IMR-90 (cell line): ENCODE data around the gene SLC25A21. TPM values are rescaled to one million over a fixed set of nuclear protein-coding genes. Genes with fewer than 3 reads are reported as not detected.

Experiments
- ATAC-seq: fragments of 200-7000 bp; cut with Tn5 transposase; 2 replicates; pipeline ENCODE4 v1.9.1; 2020; ENCODE audit warnings: low read depth, mild to moderate bottlenecking, moderate library complexity
- BruUV-seq: library from RNA; stranded (reverse); fragments of 400-500 nt; replicated peaks from 2 replicates; lab custom pipeline; 2021; lab: Mats Ljungman, UMichigan
- CTCF ChIA-PET: fragments of 300-600 bp; formaldehyde crosslinking; extraction: SDS; loops from one replicate; lab custom pipeline; 2021; ENCODE audit warnings: antibody characterized with exemption; lab: Yijun Ruan, JAX
- POLR2A ChIA-PET: fragments of 300-600 bp; sonication (Branson Sonifier 250); formaldehyde crosslinking; loops from one replicate; lab custom pipeline; 2022; ENCODE audit warnings: antibody characterized with exemption; ENCODE audit not compliant: unreplicated experiment; lab: Charles Lee
- DNase-seq: peaks from one replicate; pipeline ENCODE4 v3.0.0; 2013
- H2AFZ ChIP-seq: replicated peaks from 2 replicates; pipeline ENCODE3; 2013; ENCODE audit warnings: low read length, mild to moderate bottlenecking; ENCODE audit not compliant: poor library complexity
- H2AK5ac ChIP-seq: 2 replicates; pipeline ENCODE4 v1.6.1; 2013; ENCODE audit warnings: low read depth, low read length, inconsistent platforms
- H2AK9ac ChIP-seq: replicated peaks from 2 replicates; pipeline ENCODE3; 2013; ENCODE audit warnings: mild to moderate bottlenecking, low read depth, low read length, moderate library complexity; ENCODE audit not compliant: poor library complexity
- H2BK120ac ChIP-seq: 2 replicates; pipeline ENCODE4 v1.6.1; 2013; ENCODE audit warnings: low read depth, low read length, inconsistent platforms
- H2BK15ac ChIP-seq: 3 replicates; pipeline ENCODE4 v1.6.1; 2013; ENCODE audit warnings: low read depth, low read length, inconsistent platforms
- H2BK20ac ChIP-seq: 2 replicates; pipeline ENCODE4 v1.6.1; 2013; ENCODE audit warnings: low read depth, mild to moderate bottlenecking, inconsistent platforms, low read length, moderate library complexity
- H2BK5ac ChIP-seq: 2 replicates; pipeline ENCODE4 v1.6.1; 2013; ENCODE audit warnings: mild to moderate bottlenecking, low read depth, low read length, inconsistent platforms; ENCODE audit not compliant: poor library complexity, severe bottlenecking
- H3K14ac ChIP-seq: replicated peaks from 2 replicates; pipeline ENCODE4 v1.6.1; 2013; ENCODE audit warnings: low read depth, low read length, inconsistent platforms
- H3K18ac ChIP-seq: 2 replicates; pipeline ENCODE4 v1.6.1; 2013; ENCODE audit warnings: low read depth, low read length, control low read depth
- H3K23ac ChIP-seq: 2 replicates; pipeline ENCODE4 v1.6.1; 2013; ENCODE audit warnings: low read depth, low read length, inconsistent platforms
- H3K27ac ChIP-seq: 2 replicates; pipeline ENCODE4 v1.5.1; 2013; ENCODE audit warnings: mild to moderate bottlenecking, control low read depth, low read length; ENCODE audit not compliant: insufficient read depth
- H3K27me3 ChIP-seq: 2 replicates; pipeline ENCODE4 v1.6.1; 2013; ENCODE audit warnings: low read length; ENCODE audit not compliant: control insufficient read depth, insufficient read depth
- H3K36me3 ChIP-seq: 2 replicates; pipeline ENCODE4 v1.6.1; 2013; ENCODE audit warnings: low read length, mixed read lengths; ENCODE audit not compliant: control insufficient read depth, insufficient read depth
- H3K4ac ChIP-seq: 2 replicates; pipeline ENCODE4 v1.6.1; 2013; ENCODE audit warnings: low read depth, low read length, inconsistent platforms
- H3K4me1 ChIP-seq: 2 replicates; pipeline ENCODE4 v1.6.1; 2013; ENCODE audit warnings: low read length, mixed read lengths; ENCODE audit not compliant: control insufficient read depth, insufficient read depth
- H3K4me2 ChIP-seq: 2 replicates; pipeline ENCODE4 v1.6.1; 2013; ENCODE audit warnings: low read depth, mild to moderate bottlenecking, control low read depth, low read length, moderate library complexity
- H3K4me3 ChIP-seq: 2 replicates; pipeline ENCODE4 v1.5.1; 2013; ENCODE audit warnings: low read depth, mild to moderate bottlenecking, control low read depth, low read length, moderate library complexity; ENCODE audit not compliant: insufficient read depth
- H3K56ac ChIP-seq: 2 replicates; pipeline ENCODE4 v1.6.1; 2013; ENCODE audit warnings: low read length, inconsistent platforms; ENCODE audit not compliant: insufficient read depth; ENCODE audit errors: extremely low read depth
- H3K79me1 ChIP-seq, 2 experiments: 2 replicates each; pipeline ENCODE4 v1.6.1; 2013; ENCODE audit warnings: low read length in 2 of 2, inconsistent platforms in 1 of 2, low read depth in 1 of 2
- H3K9ac ChIP-seq: 2 replicates; pipeline ENCODE4 v1.6.1; 2013; ENCODE audit warnings: low read depth, low read length, control low read depth
- H3K9me1 ChIP-seq: 2 replicates; pipeline ENCODE4 v1.6.1; 2013; ENCODE audit warnings: low read length, inconsistent platforms; ENCODE audit not compliant: insufficient read depth
- H3K9me3 ChIP-seq: 2 replicates; pipeline ENCODE4 v1.6.1; 2013; ENCODE audit warnings: low read length; ENCODE audit not compliant: control insufficient read depth, insufficient read depth
- H4K20me1 ChIP-seq: 2 replicates; pipeline ENCODE4 v1.6.1; 2013; ENCODE audit warnings: low read length, inconsistent platforms; ENCODE audit not compliant: insufficient read depth
- H4K5ac ChIP-seq: 2 replicates; pipeline ENCODE4 v1.6.1; 2013; ENCODE audit warnings: mild to moderate bottlenecking, low read depth, low read length, control low read depth
- H4K8ac ChIP-seq, 2 experiments: 2 replicates each; pipeline ENCODE4 v1.6.1; 2013; ENCODE audit warnings: low read depth in 2 of 2, low read length in 2 of 2, control low read depth in 1 of 2, inconsistent platforms in 1 of 2
- H4K91ac ChIP-seq: 2 replicates; pipeline ENCODE4 v1.6.1; 2013; ENCODE audit warnings: low read depth, low read length, inconsistent platforms; ENCODE audit not compliant: insufficient read depth
- BHLHE40 ChIP-seq: fragments of 150-350 bp; IDR thresholded peaks from 2 replicates; pipeline ENCODE4 v1.6.1; 2016; ENCODE audit warnings: mild to moderate bottlenecking, low read depth, low read length
- CEBPB ChIP-seq: IDR thresholded peaks from 2 replicates; pipeline ENCODE4 v1.6.1; 2012; ENCODE audit warnings: low read depth, low read length, improper control_type of control experiment
- CTCF ChIP-seq: conservative IDR thresholded peaks from 2 replicates; pipeline ENCODE4 v1.5.1; 2012; ENCODE audit warnings: mild to moderate bottlenecking, low read depth, low read length, improper control_type of control experiment
- ELK1 ChIP-seq: fragments of 150-350 bp; IDR thresholded peaks from 2 replicates; pipeline ENCODE4 v1.6.1; 2016; ENCODE audit warnings: low read depth, mild to moderate bottlenecking, low read length, moderate library complexity, borderline replicate concordance
- FOS ChIP-seq: fragments of 150-350 bp; IDR thresholded peaks from 2 replicates; pipeline ENCODE4 v1.6.1; 2016; ENCODE audit warnings: low read depth, low read length
- MXI1 ChIP-seq: IDR thresholded peaks from 2 replicates; pipeline ENCODE4 v1.6.1; 2012; ENCODE audit warnings: low read depth, mild to moderate bottlenecking, low read length, moderate library complexity, borderline replicate concordance
- WGBS, 2 experiments: methylation state at CpG; one replicate each; pipeline versions ENCODE4 v1.1.5 to v1.1.7; 2013; ENCODE audit warnings: missing lambda C conversion rate in 2 of 2; ENCODE audit not compliant: insufficient read length in 1 of 2; ENCODE audit errors: extremely low coverage in 2 of 2; 5-methylcytosine and 5-hydroxymethylcytosine counted together
- dilution Hi-C: fragments of 300-500 bp; cut with HindIII; formaldehyde crosslinking; loops from one replicate; pipeline ENCODE4 v1.14.3; 2018; ENCODE audit warnings: low sequenced_read_pairs; ENCODE audit not compliant: unreplicated experiment
- in situ Hi-C: fragments of 300-500 bp; cut with MboI; formaldehyde crosslinking; loops from 3 replicates; pipeline ENCODE4 v1.14.3; 2019; ENCODE audit warnings: low sequenced_read_pairs, inconsistent platforms, mixed read lengths
- intact Hi-C: fragments of 100-400 bp; cut with micrococcal nuclease; formaldehyde crosslinking; loops from 2 replicates; pipeline ENCODE4 v1.10.0; 2022
- polyA plus RNA-seq, 3 experiments: library from polyadenylated mRNA; depleted of rRNA; stranded (reverse); fragments of >200 nt; gene quantifications; 2 replicates each; pipeline ENCODE4 v1.2.3, GENCODE V29; 2012; ENCODE audit warnings: low replicate concordance in 1 of 3
- total RNA-seq: library from RNA; depleted of rRNA; stranded (reverse); fragments of >200 nt; gene quantifications from 2 replicates; pipeline ENCODE4 v1.2.3, GENCODE V29; 2012

The SLC25A21 gene
- total and polyA plus RNA-seq, 2 of the 4 experiments (the other 2 are of a cell fraction), result 0.62 to 0.90 TPM

GRCh38 chr14:36988989-36989388, 183.4 kb downstream of the SLC25A21 start:
- Histone ChIP-seq H2AK9ac (no peak overlapping the region), H4K20me1 (no peaks in the 10 kb centered on the region), H3K36me3 (no peaks in the 10 kb centered on the region), H3K9ac (no peak overlapping the region), H2BK20ac (peak overlapping the region; percentile 17), H2BK120ac (peak overlapping the region; percentile 56), H2BK15ac (peak overlapping the region; percentile 28; the same call in 1 of the 3 replicates), H3K27me3 (no peaks in the 10 kb centered on the region), H3K14ac (0 out of 2 replicates have a peak overlapping the region, but pooled peaks have one; percentile 41), H3K4me2 (no peak overlapping the region), H2AFZ (no peak overlapping the region), H4K5ac (no peak overlapping the region; the same call in 1 of the 2 replicates), H4K8ac (no peak overlapping the region), H3K4me1 (peaks cover 7% of the 10 kb centered on the region), H3K23ac (no peak overlapping the region), H4K91ac (no peak overlapping the region), H3K9me3 (no peaks in the 10 kb centered on the region), H2BK5ac (peak overlapping the region; percentile 51), H3K9me1 (no peaks in the 10 kb centered on the region; the same call in 1 of the 2 replicates), H3K4ac (peak overlapping the region; percentile 18; the same call in 1 of the 2 replicates), H2AK5ac (0 out of 2 replicates have a peak overlapping the region, but pooled peaks have one; percentile 10), H3K79me1 (no peaks in the 10 kb centered on the region), H3K18ac (peak overlapping the region; percentile 75; the same call in 1 of the 2 replicates), H3K27ac (no peak overlapping the region), H3K56ac (no peak overlapping the region), H3K4me3 (no peak overlapping the region)
- ChIA-PET CTCF (interaction anchor here (0.7 to 1.7 kb wide), 3 partner anchors 15 to 47 kb away, joined by 3 to 4 read pairs (median 4); no protein-coding TSS in a partner anchor), POLR2A (no interaction called here)
- no CpG with 5 or more reads among the region's 1 CpG for WGBS, 2 experiments
- intact Hi-C loops (no loop called here), in situ Hi-C loops (no loop called here), dilution Hi-C loops (no loop called here)
- BruUV-seq, result no TSS peak
- peak; percentile 61 for ATAC-seq
- DNase-seq, result no peak
- no peak for TF ChIP-seq ELK1
- no peak for TF ChIP-seq FOS
- no peak for TF ChIP-seq MXI1
- TF ChIP-seq CTCF, result no peak
- TF ChIP-seq CEBPB, result no peak
- TF ChIP-seq BHLHE40, result no peak
